Hepatocyte (in vitro differentiated cells): ENCODE measurements around the gene LASP1.

Experiments
- CTCF ChIP-seq: fragments of 200-600 bp; sonication (generic); IDR thresholded peaks from 2 replicates; pipeline ENCODE4 v1.5.1; 2016; ENCODE audit warnings: antibody characterized with exemption, mild to moderate bottlenecking; ENCODE audit not compliant: poor library complexity
- EZH2 ChIP-seq: fragments of 200-600 bp; sonication (generic); IDR thresholded peaks from 2 replicates; pipeline ENCODE4 v1.6.1; 2016; ENCODE audit warnings: antibody characterized with exemption, mild to moderate bottlenecking, borderline replicate concordance
- EZH2phosphoT487 ChIP-seq: fragments of 200-600 bp; sonication (generic); IDR thresholded peaks from one replicate; pipeline ENCODE4 v1.6.1; 2018; ENCODE audit warnings: antibody characterized with exemption, mild to moderate bottlenecking, low read depth, moderate library complexity; ENCODE audit not compliant: unreplicated experiment, severe bottlenecking

- no peak for TF ChIP-seq CTCF
- TF ChIP-seq EZH2: peak; percentile 14
- no peak for TF ChIP-seq EZH2phosphoT487
Observed at GRCh38 chr17:38870259-38871165, 654 bp downstream of the LASP1 start.
